ENCODE results near the gene PRAC1.

Gene PRAC1

GRCh38 chr17:48722201-48722907 is at the start of gene PRAC1:
Gene PRAC1, minus strand, starts transcription at chr17:48722518. Its CDS starts 126 bp downstream, at chr17:48722392.
- no peak for DNase-seq

DNA sequence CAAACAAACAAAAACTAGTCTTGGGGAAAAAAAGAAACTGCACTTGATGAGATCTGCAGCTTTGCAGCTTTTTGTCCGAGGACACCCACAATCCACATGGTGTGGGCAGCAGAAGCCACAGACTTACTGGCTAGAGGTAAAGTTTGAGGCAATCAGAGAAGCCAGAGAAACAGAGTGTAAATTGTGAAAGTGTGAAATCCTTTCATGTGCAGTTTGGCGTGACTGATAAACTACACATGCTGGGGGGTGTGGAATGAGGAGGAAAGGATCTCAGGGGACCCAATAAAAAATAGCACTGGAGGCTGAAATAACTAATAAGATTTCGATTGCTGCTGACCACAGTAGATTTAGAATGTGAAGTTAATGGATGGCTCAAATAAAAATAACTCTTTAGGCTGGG is 48.6 kb upstream of the PRAC1 start:
- no peak for DNase-seq

- no peak for DNase-seq
Observed at GRCh38 chr17:48769009-48769675, 46.8 kb upstream of the PRAC1 start.

GRCh38 chr17:48767263-48767774 is 45.0 kb upstream of the PRAC1 start:
- no peak for DNase-seq

DNA sequence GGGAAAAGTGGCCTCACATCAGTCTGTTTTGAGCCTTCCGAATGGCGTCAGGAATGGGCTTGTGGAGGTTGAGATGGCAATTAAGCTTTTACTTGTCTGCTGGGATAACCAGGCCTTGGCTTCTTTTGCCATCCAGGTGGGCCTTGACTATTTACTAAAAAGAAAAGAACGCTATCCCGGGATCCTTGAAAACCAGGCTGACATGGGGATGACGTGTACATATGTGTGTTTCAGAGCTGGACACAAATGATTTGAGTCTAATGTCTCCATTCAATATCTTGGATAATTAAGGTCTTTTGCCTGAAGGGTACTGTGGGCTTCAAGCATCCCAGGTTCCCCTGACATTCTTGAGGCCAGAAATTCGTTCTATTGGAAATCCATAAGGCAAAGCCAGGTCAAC is 38.8 kb upstream of the PRAC1 start:
- DNase-seq = no peak

- no peak for DNase-seq
Observed at GRCh38 chr17:48760411-48760810, 38.1 kb upstream of the PRAC1 start.

GRCh38 chr17:48759288-48759687 is 37.0 kb upstream of the PRAC1 start:
- DNase-seq = no peak

DNA sequence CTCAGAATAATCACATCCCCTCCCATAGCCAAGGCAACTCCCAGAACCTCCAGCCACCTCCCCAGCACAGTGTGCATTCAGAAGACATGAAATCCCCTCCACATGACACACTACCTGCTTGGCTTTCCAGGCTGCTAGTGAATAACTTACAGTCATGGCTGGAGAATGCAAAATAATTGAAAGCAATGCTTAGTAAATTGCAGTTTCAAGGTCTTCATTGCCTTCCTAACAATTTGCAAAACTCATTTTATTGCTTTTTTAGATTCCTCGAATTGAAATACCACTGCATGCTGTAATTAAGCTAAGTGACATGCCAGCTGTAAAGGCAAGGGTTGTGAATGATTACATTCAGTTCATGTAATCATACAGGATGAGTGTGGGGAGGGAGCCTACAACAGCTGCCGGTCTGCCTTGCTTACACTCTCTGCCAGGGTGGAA is 35.2 kb upstream of the PRAC1 start:
- DNase-seq = no peak

DNA sequence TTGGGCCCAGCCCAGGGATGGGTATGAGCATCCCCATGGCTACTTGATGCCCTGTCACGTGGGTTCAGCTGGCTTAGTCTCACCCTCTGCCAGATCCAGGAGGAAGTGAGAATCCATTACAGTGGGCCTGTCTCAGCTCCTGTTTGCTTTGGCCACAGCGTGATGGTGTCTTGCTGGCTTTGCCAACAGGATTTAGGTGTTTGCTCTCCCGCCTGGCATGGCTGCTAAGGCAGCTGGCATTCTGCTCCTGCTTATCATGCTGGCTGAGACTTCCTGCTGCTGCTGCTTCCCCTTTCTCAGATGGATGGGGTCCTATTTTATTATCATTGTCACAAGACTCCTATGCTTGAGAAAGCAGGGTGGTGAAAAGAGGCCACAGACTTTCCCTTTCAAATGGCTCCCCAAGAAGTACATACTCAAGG is 34.5 kb upstream of the PRAC1 start:
- DNase-seq = no peak

DNA sequence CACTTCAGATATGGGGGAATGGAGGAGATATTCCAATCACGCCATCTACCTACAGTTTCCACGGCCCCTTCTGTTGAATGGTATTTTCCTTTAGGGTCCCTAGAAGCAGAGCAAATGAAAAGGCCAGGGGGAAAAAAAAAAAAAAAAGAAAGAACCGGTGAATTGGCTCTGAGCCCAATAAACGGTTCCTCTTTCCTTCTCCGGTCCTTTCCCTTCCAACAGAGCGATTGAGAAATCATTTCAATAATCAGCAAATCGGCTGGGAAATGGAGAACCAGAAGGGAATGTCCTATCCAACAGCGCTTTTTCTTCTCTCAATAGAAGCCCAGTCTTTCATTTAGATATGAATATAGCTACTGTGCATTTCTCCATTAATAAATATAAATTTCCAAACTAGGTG is 33.0 kb upstream of the PRAC1 start:
- DNase-seq = no peak

DNA sequence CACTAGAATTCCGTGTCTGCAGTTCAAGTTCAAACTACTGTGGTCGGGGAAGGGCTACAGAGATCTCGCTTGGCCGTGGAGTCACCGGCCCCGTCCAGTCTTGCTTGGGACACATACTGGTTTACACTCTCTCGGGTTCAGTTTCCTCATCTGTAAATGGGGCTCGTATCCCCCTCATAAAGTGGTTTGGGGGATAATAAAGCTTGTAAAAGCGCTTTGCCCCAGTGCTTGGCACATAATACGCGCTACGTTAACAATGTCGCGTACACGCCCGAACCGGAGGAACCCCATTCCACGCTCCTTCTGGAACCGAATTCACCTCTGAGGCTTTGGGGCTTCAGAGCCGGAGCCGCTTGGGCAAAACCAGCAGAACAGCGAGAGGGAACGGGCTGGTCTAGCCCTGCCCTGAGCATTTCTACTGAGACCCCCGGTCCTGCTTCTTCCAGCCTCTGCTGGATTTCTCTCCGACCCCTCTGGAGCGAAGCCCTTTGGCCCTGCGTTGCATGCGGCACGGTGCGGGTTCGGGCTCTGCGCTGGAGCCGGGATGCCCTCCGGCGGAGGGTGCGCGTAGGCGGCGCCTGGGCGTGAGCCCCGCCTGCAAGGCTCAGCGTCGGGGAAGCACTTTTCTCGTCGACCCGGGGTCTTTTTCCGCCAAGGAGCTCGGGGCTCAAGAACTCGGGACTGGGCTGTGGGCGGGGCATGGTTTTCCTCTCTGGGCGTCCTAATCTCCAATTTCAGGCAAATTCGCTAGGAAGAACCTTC is 32.4 kb upstream of the PRAC1 start:
- no peak for DNase-seq

GRCh38 chr17:48753794-48754499 is 31.6 kb upstream of the PRAC1 start:
- no peak for DNase-seq

DNA sequence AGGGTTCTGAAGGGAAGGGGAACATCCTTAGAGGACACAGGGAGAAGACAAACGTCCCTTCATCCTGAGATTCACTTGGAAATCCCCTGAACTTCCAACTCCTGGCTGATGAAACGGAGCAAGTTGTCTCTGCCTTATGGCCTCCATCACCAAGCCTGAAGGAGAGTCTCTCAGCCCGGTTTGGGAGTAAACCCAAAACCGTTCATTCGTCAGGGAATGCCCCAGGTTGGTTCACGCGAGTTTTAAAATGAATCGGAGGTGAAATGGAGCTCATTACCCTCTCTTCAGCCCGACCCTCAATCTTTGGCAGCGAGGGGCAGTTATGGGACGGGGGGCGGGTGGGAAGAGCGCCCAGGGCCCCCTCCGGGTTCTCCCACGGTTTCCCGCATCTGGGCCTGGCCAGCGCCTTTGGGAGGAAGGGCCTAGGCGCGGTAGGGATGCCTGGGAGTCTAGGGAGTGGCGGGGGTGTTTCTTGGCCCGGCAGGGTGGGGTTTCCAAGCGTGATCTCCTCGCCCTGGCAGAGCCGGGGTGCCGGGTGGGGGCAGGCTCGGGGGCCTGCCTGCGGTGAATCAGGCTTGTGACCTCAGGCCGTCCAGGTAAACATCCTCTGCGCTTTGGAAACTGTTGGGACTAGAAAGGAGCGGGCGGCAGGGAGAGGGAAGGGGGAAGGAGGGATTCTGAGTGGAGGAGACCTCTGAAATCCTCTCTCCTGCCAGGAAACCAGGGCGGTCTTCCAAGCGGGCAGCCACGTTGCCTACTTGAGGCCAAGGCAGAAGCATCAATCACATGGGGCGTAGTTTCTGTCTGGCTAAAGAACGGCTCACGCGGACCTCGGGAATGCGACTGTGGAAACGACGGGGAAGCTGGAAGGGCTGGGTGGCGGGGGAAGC is 30.3 kb upstream of the PRAC1 start:
- DNase-seq = no peak

GRCh38 chr17:48751733-48752398 is 29.5 kb upstream of the PRAC1 start:
- DNase-seq = no peak

DNA sequence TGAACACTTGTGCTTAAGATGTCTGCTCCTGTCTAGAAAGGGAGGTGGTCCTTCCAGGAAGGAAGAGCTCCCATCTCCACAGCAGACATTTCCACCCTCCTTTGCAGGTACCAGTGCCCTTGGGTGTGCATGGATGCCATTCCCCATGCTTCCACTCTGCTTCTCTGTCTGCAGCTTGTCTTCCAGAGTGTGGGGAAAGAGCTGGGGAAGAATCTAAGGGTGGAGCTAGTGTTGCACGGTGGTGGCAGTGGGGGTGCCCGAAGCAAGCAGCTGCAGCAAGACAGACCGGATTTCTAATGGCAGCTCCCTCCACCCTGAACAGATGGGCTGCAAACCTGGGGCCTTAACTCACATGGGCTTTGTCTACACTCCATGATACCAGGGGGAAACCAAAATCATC is 28.9 kb upstream of the PRAC1 start:
- no peak for DNase-seq

DNA sequence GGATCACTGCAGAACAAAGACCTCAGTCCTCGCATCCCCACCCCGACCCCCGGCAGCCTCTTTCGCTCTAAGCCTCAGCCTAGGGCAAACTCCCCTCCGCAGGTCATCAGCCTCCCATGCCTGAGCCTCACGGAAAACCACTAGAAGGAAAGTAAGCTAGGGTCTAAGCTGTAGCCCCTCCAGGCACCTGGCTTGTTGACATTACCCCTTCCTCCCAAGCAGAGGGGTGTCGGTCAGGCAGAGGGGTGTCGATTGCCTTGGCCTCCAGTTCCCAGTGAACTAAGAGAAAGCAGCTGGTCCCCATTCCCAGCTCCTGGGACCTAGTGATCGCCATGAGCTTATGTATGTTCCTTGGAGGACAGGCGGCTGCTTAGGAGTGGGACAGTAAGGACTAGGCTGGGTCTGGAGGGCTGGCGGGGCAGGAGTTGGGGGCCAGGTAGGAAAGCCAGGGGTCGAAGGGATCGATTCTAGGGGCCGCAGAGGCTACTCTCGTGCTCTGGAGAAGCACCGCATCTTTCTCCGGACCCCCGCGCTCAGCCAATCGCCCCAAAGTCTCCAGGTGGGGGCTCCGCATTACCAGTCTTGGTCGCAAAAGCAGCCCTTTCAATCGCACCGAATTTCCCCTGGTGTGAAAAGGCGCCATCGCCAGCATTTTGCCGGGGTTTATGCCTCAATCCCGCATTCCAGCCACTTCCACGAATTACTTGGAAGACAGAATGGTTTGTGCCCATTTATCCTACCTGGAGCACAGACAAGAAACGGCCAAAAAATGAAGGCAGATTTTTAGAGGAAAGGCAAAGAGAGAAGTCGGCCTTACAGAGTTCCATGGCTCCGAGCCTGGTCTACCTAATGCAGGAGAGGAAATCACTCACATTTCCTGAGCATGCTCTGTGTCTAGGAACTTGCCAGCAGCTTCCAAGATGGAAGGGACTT is 27.6 kb upstream of the PRAC1 start:
- DNase-seq = no peak

GRCh38 chr17:48748718-48749566 is 26.6 kb upstream of the PRAC1 start:
- DNase-seq = no peak

DNA sequence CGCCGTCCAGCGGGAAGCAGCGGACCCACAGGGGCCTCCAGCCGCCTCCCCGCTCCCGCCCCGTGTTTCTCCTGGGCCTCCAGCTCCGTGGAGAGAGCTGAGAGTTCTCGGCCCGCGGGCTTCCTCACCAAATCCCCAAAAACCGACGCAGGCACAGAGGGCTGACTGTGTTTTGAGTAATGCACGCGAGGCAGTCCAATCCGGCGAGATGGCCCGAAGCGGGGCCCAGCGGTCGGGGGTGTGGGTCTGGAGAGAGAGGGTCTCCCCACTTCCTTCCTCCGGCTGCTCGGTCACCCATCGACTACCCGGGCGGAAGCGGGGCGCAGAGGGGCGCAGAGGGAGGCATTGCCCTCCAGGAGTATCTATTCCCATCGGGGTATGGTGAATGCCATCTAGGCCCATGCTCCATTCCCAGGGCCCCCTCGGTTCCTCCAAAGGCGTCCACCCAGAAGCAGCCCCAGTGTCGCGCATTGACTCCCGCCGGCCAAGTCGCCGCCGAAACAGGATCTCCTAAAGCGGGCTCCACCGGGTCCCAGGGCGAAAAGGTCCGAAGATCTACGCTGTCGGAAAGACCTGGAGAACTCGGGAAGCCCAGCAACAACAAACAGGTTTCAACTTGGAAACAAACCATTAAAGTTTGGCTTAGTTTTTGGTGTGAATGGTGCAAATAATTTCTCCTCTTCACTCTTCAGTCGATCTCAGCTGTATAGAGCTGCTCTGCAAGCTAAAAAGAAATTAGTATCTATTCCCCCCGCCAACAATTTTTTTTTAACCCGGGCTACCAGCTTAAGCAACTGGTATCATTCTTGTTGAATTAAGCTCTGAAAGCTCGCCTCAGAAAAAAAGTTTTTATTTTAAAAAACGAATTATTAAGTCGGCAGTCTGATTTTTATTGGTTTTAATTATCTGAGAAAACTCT is 25.4 kb upstream of the PRAC1 start:
- no peak for DNase-seq
